ENCODE measurements around the gene ZEB2.

GRCh38 chr2:144468823-144469595 is 50.9 kb downstream of the ZEB2 start:
- TF ChIP-seq POLR2A (IDR thresholded peaks at IDR 0.05) (no peak), CTCF (IDR thresholded peaks at IDR 0.05) (no peak)

Measured in uterus (tissue), 2 donors.